SK-N-SH treated with all-trans-retinoic acid at 6 μM for 48 hours (cell line): ENCODE data around the gene TMEM269.
A peak's percentile ranks its signal among the peaks of the same experiment; 100 is the strongest.

Source experiments
- ATAC-seq: fragments of 200-7000 bp; cut with Tn5 transposase; 3 replicates; pipeline ENCODE4 v1.9.1; 2020; ENCODE audit warnings: mild to moderate bottlenecking, moderate library complexity
- ARNTL ChIP-seq: fragments of 450-650 bp; formaldehyde crosslinking; IDR thresholded peaks from 2 replicates; pipeline ENCODE4 v1.5.0; 2020; ENCODE audit warnings: low read depth, mild to moderate bottlenecking, moderate library complexity, borderline replicate concordance
- BACH2 ChIP-seq: fragments of 250-450 bp; sonication (Bioruptor Pico); IDR thresholded peaks from 2 replicates; pipeline ENCODE4 v1.9.0; 2021; ENCODE audit warnings: mild to moderate bottlenecking, borderline replicate concordance
- CREB5 ChIP-seq: fragments of 250-450 bp; sonication (Bioruptor Pico); IDR thresholded peaks from 2 replicates; pipeline ENCODE4 v1.5.1; 2020; ENCODE audit warnings: low read depth, mild to moderate bottlenecking, moderate library complexity
- CSDC2 ChIP-seq: fragments of 250-450 bp; sonication (Bioruptor Pico); IDR thresholded peaks from 2 replicates; pipeline ENCODE4 v1.5.0; 2020; ENCODE audit warnings: mild to moderate bottlenecking, moderate library complexity
- CSRNP3 ChIP-seq: fragments of 250-450 bp; sonication (Bioruptor Pico); IDR thresholded peaks from 2 replicates; pipeline ENCODE4 v1.5.1; 2021; ENCODE audit warnings: mild to moderate bottlenecking, moderate library complexity
- ESRRG ChIP-seq: fragments of 250-450 bp; sonication (Bioruptor Pico); IDR thresholded peaks from 2 replicates; pipeline ENCODE4 v1.6.1; 2021; ENCODE audit warnings: mild to moderate bottlenecking
- GLIS3 ChIP-seq: fragments of 250-450 bp; sonication (Bioruptor Pico); IDR thresholded peaks from 2 replicates; pipeline ENCODE4 v1.5.0; 2020; ENCODE audit warnings: mild to moderate bottlenecking, moderate library complexity
- ISL1 ChIP-seq: fragments of 250-450 bp; sonication (Bioruptor Pico); IDR thresholded peaks from 2 replicates; pipeline ENCODE4 v2.1.2; 2022; ENCODE audit warnings: mild to moderate bottlenecking, moderate library complexity
- OSR1 ChIP-seq: fragments of 250-450 bp; sonication (Bioruptor Pico); IDR thresholded peaks from 2 replicates; pipeline ENCODE4 v1.8.0; 2022; ENCODE audit warnings: moderate library complexity, mild to moderate bottlenecking, inconsistent platforms
- PATZ1 ChIP-seq: fragments of 250-450 bp; sonication (Bioruptor Pico); IDR thresholded peaks from 2 replicates; pipeline ENCODE4 v1.8.0; 2020; ENCODE audit warnings: mild to moderate bottlenecking, moderate library complexity, borderline replicate concordance
- POU6F1 ChIP-seq: fragments of 250-450 bp; sonication (Bioruptor Pico); IDR thresholded peaks from 2 replicates; pipeline ENCODE4 v1.8.0; 2021; ENCODE audit warnings: low read depth, mild to moderate bottlenecking, moderate library complexity, borderline replicate concordance
- PPARA ChIP-seq: fragments of 250-450 bp; sonication (Bioruptor Pico); IDR thresholded peaks from 2 replicates; pipeline ENCODE4 v1.5.0; 2020; ENCODE audit warnings: mild to moderate bottlenecking, borderline replicate concordance
- RARB ChIP-seq: fragments of 250-450 bp; sonication (Bioruptor Pico); IDR thresholded peaks from 2 replicates; pipeline ENCODE4 v1.8.0; 2021; ENCODE audit warnings: mild to moderate bottlenecking, moderate library complexity
- SNAI2 ChIP-seq: fragments of 250-450 bp; sonication (Bioruptor Pico); IDR thresholded peaks from 2 replicates; pipeline ENCODE4 v1.5.0; 2020; ENCODE audit warnings: mild to moderate bottlenecking, moderate library complexity
- TCF4 ChIP-seq: fragments of 250-450 bp; sonication (Bioruptor Pico); IDR thresholded peaks from 2 replicates; pipeline ENCODE4 v1.8.0; 2021; ENCODE audit warnings: mild to moderate bottlenecking, moderate library complexity, borderline replicate concordance
- TOX ChIP-seq: fragments of 250-450 bp; sonication (Bioruptor Pico); IDR thresholded peaks from 2 replicates; pipeline ENCODE4 v1.8.0; 2021; ENCODE audit warnings: mild to moderate bottlenecking, moderate library complexity, borderline replicate concordance
- TSHZ2 ChIP-seq: fragments of 250-450 bp; sonication (Bioruptor Pico); IDR thresholded peaks from 2 replicates; pipeline ENCODE4 v1.5.0; 2020; ENCODE audit warnings: mild to moderate bottlenecking, moderate library complexity
- ZC3H10 ChIP-seq: fragments of 250-450 bp; sonication (Bioruptor Pico); IDR thresholded peaks from 2 replicates; pipeline ENCODE4 v1.5.1; 2021; ENCODE audit warnings: mild to moderate bottlenecking, moderate library complexity
- ZFP3 ChIP-seq: fragments of 250-450 bp; sonication (Bioruptor Pico); IDR thresholded peaks from 2 replicates; pipeline ENCODE4 v1.5.0; 2020; ENCODE audit warnings: mild to moderate bottlenecking, moderate library complexity
- ZFP30 ChIP-seq: fragments of 450-650 bp; formaldehyde crosslinking; IDR thresholded peaks from 2 replicates; pipeline ENCODE4 v1.5.0; 2022; ENCODE audit warnings: mild to moderate bottlenecking, moderate library complexity
- ZNF565 ChIP-seq: fragments of 450-650 bp; formaldehyde crosslinking; conservative IDR thresholded peaks from 2 replicates; pipeline ENCODE4 v1.5.0; 2020; ENCODE audit warnings: low read depth, mild to moderate bottlenecking, moderate library complexity
- ZNF70 ChIP-seq: fragments of 450-650 bp; formaldehyde crosslinking; IDR thresholded peaks from 2 replicates; pipeline ENCODE4 v1.5.0; 2020; ENCODE audit warnings: mild to moderate bottlenecking, moderate library complexity
- ZNF8 ChIP-seq: fragments of 450-650 bp; formaldehyde crosslinking; IDR thresholded peaks from 2 replicates; pipeline ENCODE4 v1.5.0; 2020; ENCODE audit warnings: mild to moderate bottlenecking, moderate library complexity

Gene TMEM269

GRCh38 chr1:42753070-42753469 lies 31.7 kb upstream of the TMEM269 start:
- ATAC-seq, result no peak; the same call in 2 of the 3 replicates
- TF ChIP-seq ZNF565 (CRISPR knock-in tag) (no peak), CSRNP3 (CRISPR knock-in tag) (no peak), ZNF8 (no peak), ARNTL (CRISPR knock-in tag) (no peak), TOX (no peak), ESRRG (CRISPR knock-in tag) (no peak), TSHZ2 (CRISPR knock-in tag) (no peak), ZFP30 (no peak), BACH2 (CRISPR knock-in tag) (no peak), TCF4 (CRISPR knock-in tag) (no peak), CREB5 (no peak), ZFP3 (CRISPR knock-in tag) (no peak), ISL1 (CRISPR knock-in tag) (no peak), GLIS3 (CRISPR knock-in tag) (no peak), PATZ1 (no peak), RARB (no peak), ZC3H10 (CRISPR knock-in tag) (no peak), OSR1 (CRISPR knock-in tag) (no peak)
- TF ChIP-seq, all 23 proteins: peak for 0

- TF ChIP-seq ZNF8 (no peak), ISL1 (CRISPR knock-in tag) (no peak), ZFP30 (no peak), TOX (no peak), ARNTL (CRISPR knock-in tag) (no peak), CREB5 (no peak), CSRNP3 (CRISPR knock-in tag) (no peak), ZNF70 (no peak), RARB (no peak), POU6F1 (no peak), OSR1 (CRISPR knock-in tag) (no peak), ZNF565 (CRISPR knock-in tag) (no peak), GLIS3 (CRISPR knock-in tag) (no peak), BACH2 (CRISPR knock-in tag) (no peak), TCF4 (CRISPR knock-in tag) (no peak), CSDC2 (no peak), ZFP3 (CRISPR knock-in tag) (no peak), PATZ1 (no peak), PPARA (CRISPR knock-in tag) (no peak), SNAI2 (CRISPR knock-in tag) (no peak)
- ATAC-seq, result peak; percentile 91
Measured at GRCh38 chr1:42756956-42757891, 27.6 kb upstream of the TMEM269 start.
